Sigmoid colon (tissue), 4 donors: Measurements from ENCODE around the gene PEX11B.

Experiments used
- EP300 ChIP-seq, 4 donors: sonication (generic); formaldehyde crosslinking; IDR thresholded peaks; one replicate each; pipeline ENCODE4 v1.6.1; 2017; ENCODE audit warnings: antibody characterized with exemption in 4 of 4
- POLR2A ChIP-seq, 2 donors: fragments of 450-650 bp; IDR thresholded peaks; one replicate each; pipeline ENCODE4 v1.6.1; 2016; ENCODE audit warnings: antibody characterized with exemption in 2 of 2, mild to moderate bottlenecking in 2 of 2, moderate library complexity in 2 of 2
- POLR2AphosphoS5 ChIP-seq, 4 donors: sonication (generic); formaldehyde crosslinking; IDR thresholded peaks; one replicate each; pipeline ENCODE4 v1.6.1; 2017; ENCODE audit warnings: antibody characterized with exemption in 4 of 4
- TF ChIP-seq, protein P1 (sequence below), 4 experiments: fragments of 450-650 bp in 3 of 4; fragments of 200-600 bp in 1 of 4; IDR thresholded peaks; one replicate each; pipeline ENCODE4 v1.5.1; 2016 to 2019; ENCODE audit warnings: antibody characterized with exemption in 4 of 4, mild to moderate bottlenecking in 3 of 4, moderate library complexity in 2 of 4

DNA sequence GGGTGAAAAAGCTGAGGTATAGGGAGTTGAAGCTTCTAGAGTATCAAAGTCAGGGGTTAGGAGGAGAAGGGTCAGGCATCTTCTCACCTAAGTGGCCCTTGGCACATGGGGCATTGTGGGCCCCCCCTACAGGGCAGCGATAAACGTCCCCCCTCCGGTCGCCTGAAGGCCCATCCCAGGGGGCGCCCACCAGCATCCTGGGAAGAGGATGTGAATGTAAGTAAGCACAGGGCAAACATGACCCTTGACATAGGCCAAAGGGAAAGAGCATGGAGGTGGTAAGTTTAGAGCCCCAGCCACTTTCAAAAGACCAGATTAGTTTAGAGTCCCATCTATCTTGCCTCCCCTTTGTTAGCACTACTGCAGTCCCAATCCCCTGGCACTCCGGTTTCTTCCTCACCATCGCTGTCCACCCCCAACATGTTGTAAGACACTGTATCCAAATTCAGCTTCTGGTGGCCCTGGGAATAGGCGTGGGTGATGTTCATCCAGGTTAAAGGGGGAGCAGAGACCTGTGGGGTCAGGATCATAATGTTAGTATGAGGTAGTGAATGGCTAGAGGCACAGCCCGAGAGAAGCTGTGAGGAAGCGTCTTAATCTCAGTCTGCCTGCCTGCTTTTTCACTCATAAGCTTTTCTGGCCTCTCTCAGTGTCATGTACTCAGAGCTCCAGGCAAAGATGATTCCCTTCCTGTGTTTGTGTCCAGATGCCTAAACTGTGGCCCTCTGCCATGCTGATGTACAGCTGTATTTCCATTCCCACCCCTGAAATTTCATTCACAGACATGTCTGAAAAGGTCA lies 11.4 kb downstream of the PEX11B start:
- TF ChIP-seq, protein P1, sequence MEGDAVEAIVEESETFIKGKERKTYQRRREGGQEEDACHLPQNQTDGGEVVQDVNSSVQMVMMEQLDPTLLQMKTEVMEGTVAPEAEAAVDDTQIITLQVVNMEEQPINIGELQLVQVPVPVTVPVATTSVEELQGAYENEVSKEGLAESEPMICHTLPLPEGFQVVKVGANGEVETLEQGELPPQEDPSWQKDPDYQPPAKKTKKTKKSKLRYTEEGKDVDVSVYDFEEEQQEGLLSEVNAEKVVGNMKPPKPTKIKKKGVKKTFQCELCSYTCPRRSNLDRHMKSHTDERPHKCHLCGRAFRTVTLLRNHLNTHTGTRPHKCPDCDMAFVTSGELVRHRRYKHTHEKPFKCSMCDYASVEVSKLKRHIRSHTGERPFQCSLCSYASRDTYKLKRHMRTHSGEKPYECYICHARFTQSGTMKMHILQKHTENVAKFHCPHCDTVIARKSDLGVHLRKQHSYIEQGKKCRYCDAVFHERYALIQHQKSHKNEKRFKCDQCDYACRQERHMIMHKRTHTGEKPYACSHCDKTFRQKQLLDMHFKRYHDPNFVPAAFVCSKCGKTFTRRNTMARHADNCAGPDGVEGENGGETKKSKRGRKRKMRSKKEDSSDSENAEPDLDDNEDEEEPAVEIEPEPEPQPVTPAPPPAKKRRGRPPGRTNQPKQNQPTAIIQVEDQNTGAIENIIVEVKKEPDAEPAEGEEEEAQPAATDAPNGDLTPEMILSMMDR (IDR thresholded peaks at IDR 0.05) = no peak
- TF ChIP-seq POLR2AphosphoS5 (IDR thresholded peaks at IDR 0.05) (no peak), POLR2A (IDR thresholded peaks at IDR 0.05) (no peak), EP300 (IDR thresholded peaks at IDR 0.05) (no peak)
